K562 (cell line): Measurements from ENCODE around the gene ZCCHC17. TPM values are rescaled to one million over a fixed set of nuclear protein-coding genes. Genes with fewer than 3 reads are reported as not detected.
A peak's percentile ranks its signal among the peaks of the same experiment; 100 is the strongest.

Source experiments
- ATAC-seq: fragments of 200-7000 bp; cut with Tn5 transposase; 3 replicates; pipeline ENCODE4 v1.9.1; 2020; ENCODE audit warnings: moderate library complexity
- BruUV-seq: library from RNA; stranded (reverse); fragments of 400-500 nt; replicated peaks from 2 replicates; lab custom pipeline; 2021; lab: Mats Ljungman, UMichigan
- CTCF ChIA-PET: fragments of 300-600 bp; formaldehyde crosslinking; extraction: SDS; loops from one replicate; lab custom pipeline; 2021; ENCODE audit warnings: low intra/inter-chr PET ratio; lab: Yijun Ruan, JAX
- POLR2A ChIA-PET: fragments of 300-600, 350-650 bp; sonication (Branson Sonifier 250); formaldehyde crosslinking; extraction: SDS; loops from one replicate; lab custom pipeline; 2021; ENCODE audit warnings: antibody characterized with exemption, inconsistent platforms; lab: Yijun Ruan, JAX
- DNase-seq, 4 experiments: peaks; one replicate each; pipeline versions ENCODE4 v3.0.0 to v3.0.0-alpha.2; 2011 to 2018; ENCODE audit warnings: low spot score in 3 of 4, mixed read lengths in 3 of 4; ENCODE audit errors: extremely low read depth in 1 of 4
- FAIRE-seq: peaks from 2 replicates; lab custom pipeline; 2011; peaks lifted over from hg19 to GRCh38; lab: Jason Lieb, UNC
- H2AFZ ChIP-seq: 2 replicates; pipeline ENCODE4 v1.6.0; 2011; ENCODE audit warnings: low read depth, low read length, control low read depth, inconsistent platforms
- H3K27ac ChIP-seq: fragments of 200-600 bp; 3 replicates; pipeline ENCODE4 v1.8.0; 2011; ENCODE audit warnings: low read depth, mild to moderate bottlenecking, control low read depth, inconsistent platforms, low read length, moderate library complexity, mixed read lengths; ENCODE audit errors: extremely low read depth
- H3K27me3 ChIP-seq, 2 experiments: fragments of 300-600 bp in 1 of 2; 2 replicates in 1 of 2; 3 replicates in 1 of 2; pipeline versions ENCODE4 v1.6.0 to v1.8.0; 2011; ENCODE audit warnings: inconsistent platforms in 2 of 2, low read length in 2 of 2, mild to moderate bottlenecking in 1 of 2, mixed read lengths in 1 of 2, moderate library complexity in 1 of 2; ENCODE audit not compliant: control insufficient read depth in 2 of 2, insufficient read depth in 2 of 2
- H3K36me3 ChIP-seq: fragments of 300-600 bp; 3 replicates; pipeline ENCODE4 v1.8.0; 2011; ENCODE audit warnings: mild to moderate bottlenecking, low read length, inconsistent platforms; ENCODE audit not compliant: control insufficient read depth, insufficient read depth
- H3K4me1 ChIP-seq, 2 experiments: fragments of 200-600 bp in 1 of 2; replicated peaks in 1 of 2; 2 replicates in 1 of 2; 3 replicates in 1 of 2; pipeline versions ENCODE4 v1.5.1 to v1.8.0; 2011; ENCODE audit warnings: inconsistent platforms in 2 of 2, low read length in 2 of 2, mild to moderate bottlenecking in 1 of 2, mixed read lengths in 1 of 2, moderate library complexity in 1 of 2; ENCODE audit not compliant: control insufficient read depth in 2 of 2, insufficient read depth in 2 of 2
- H3K4me2 ChIP-seq: 2 replicates; pipeline ENCODE4 v1.6.1; 2011; ENCODE audit warnings: low read length, control low read depth, inconsistent platforms, mixed read lengths; ENCODE audit not compliant: insufficient read depth
- H3K4me3 ChIP-seq: fragments of 200-600 bp; sonication (generic), shearing (Covaris generic); 2 replicates; pipeline ENCODE4 v1.5.1; 2016; ENCODE audit warnings: control low read depth, inconsistent platforms
- H3K79me2 ChIP-seq: fragments of 200-600 bp; 3 replicates; pipeline ENCODE4 v1.8.0; 2011; ENCODE audit warnings: low read length, inconsistent platforms; ENCODE audit not compliant: control insufficient read depth, insufficient read depth
- H3K9ac ChIP-seq, 2 experiments: 2 replicates each; pipeline versions ENCODE4 v1.6.0 to v1.6.1; 2011; ENCODE audit warnings: low read depth in 2 of 2, low read length in 2 of 2, control low read depth in 1 of 2, inconsistent platforms in 1 of 2, mild to moderate bottlenecking in 1 of 2, mixed read lengths in 1 of 2; ENCODE audit not compliant: insufficient read depth in 1 of 2
- H3K9me1 ChIP-seq: one replicate; pipeline ENCODE4 v1.6.0; 2011; ENCODE audit warnings: inconsistent platforms, mild to moderate bottlenecking, low read length, moderate library complexity; ENCODE audit not compliant: control insufficient read depth, insufficient read depth
- H3K9me3 ChIP-seq: replicated peaks from 2 replicates; pipeline ENCODE4 v1.5.1; 2011; ENCODE audit warnings: low read depth, low read length, inconsistent platforms; ENCODE audit not compliant: control insufficient read depth, insufficient read depth
- H4K20me1 ChIP-seq: replicated peaks from 2 replicates; pipeline ENCODE4 v1.6.1; 2011; ENCODE audit warnings: low read length, inconsistent platforms, mixed read lengths; ENCODE audit not compliant: control insufficient read depth, insufficient read depth
- BRD9 ChIP-seq: fragments of 450-650 bp; IDR thresholded peaks from 2 replicates; pipeline ENCODE4 v1.6.1; 2018; ENCODE audit warnings: low read depth; ENCODE audit not compliant: partially characterized antibody
- CXXC5 ChIP-seq: fragments of 250-450 bp; sonication (Bioruptor Pico); IDR thresholded peaks from 2 replicates; pipeline ENCODE4 v1.8.0; 2022; ENCODE audit warnings: inconsistent platforms, mild to moderate bottlenecking, moderate library complexity
- NCOR1 ChIP-seq: fragments of 450-650 bp; IDR thresholded peaks from 2 replicates; pipeline ENCODE4 v1.6.1; 2016; ENCODE audit warnings: mild to moderate bottlenecking, moderate library complexity
- NFIC ChIP-seq: fragments of 450-650 bp; IDR thresholded peaks from 2 replicates; pipeline ENCODE4 v1.6.1; 2017; ENCODE audit warnings: mild to moderate bottlenecking, inconsistent platforms
- RBM17 ChIP-seq: fragments of 200-400 bp; formaldehyde crosslinking; IDR thresholded peaks from 2 replicates; pipeline ENCODE4 v1.6.1; 2017; ENCODE audit warnings: low read depth, mild to moderate bottlenecking, low read length, borderline replicate concordance
- TCF15 ChIP-seq: fragments of 250-450 bp; sonication (Bioruptor Pico); IDR thresholded peaks from 2 replicates; pipeline ENCODE4 v1.8.0; 2022; ENCODE audit warnings: moderate library complexity, mild to moderate bottlenecking, inconsistent platforms
- ZNF121 ChIP-seq: sonication (generic); formaldehyde crosslinking; conservative IDR thresholded peaks from 2 replicates; pipeline ENCODE4 v1.8.0; 2022; ENCODE audit warnings: missing genetic modification reagents
- WGBS: fragments of 100-300 bp; shearing (Covaris generic); methylation state at CpG from one replicate; pipeline ENCODE4 v1.1.6; 2016; ENCODE audit warnings: low coverage, mixed read lengths; ENCODE audit not compliant: insufficient coverage; ENCODE audit errors: missing lambda C conversion rate; 5-methylcytosine and 5-hydroxymethylcytosine counted together
- in situ Hi-C: fragments of 300-500 bp; cut with MboI; formaldehyde crosslinking; loops from 4 replicates; pipeline ENCODE4 v1.15.0; 2018; ENCODE audit warnings: inconsistent platforms, mixed read lengths
- intact Hi-C: fragments of 100-400 bp; cut with micrococcal nuclease; formaldehyde crosslinking; loops from 2 replicates; pipeline ENCODE4 v1.14.2; 2022
- polyA plus RNA-seq, 8 experiments: library from polyadenylated mRNA; depleted of rRNA in 4 of 8; stranded (reverse) in 5 of 8; unstranded in 3 of 8; fragments of >200 nt; fragmentation: Nextera tagmentation in 2 of 8; fragmentation: Illumina TruSeq in 1 of 8; extraction: Ambion mirVana in 2 of 8; extraction: Trizol in 1 of 8; gene quantifications; 2 replicates each; pipeline versions ENCODE4 v1.2.1 to v1.2.3, GENCODE V29; 2011 to 2014; ENCODE audit warnings: inconsistent platforms in 1 of 8, missing spikeins in 1 of 8
- total RNA-seq, 7 experiments: library from RNA; depleted of rRNA in 6 of 7; stranded (reverse); fragments of >200 nt in 6 of 7; fragmentation: Illumina TruSeq in 2 of 7; extraction: Trizol in 2 of 7; gene quantifications; 2 replicates each; pipeline versions ENCODE4 v1.2.1 to v1.2.3, GENCODE V29; 2011 to 2021; ENCODE audit warnings: low replicate concordance in 1 of 7

ZCCHC17 gene
- total and polyA plus RNA-seq, 9 of the 15 experiments (the other 6 are each of a cell fraction or from before 2014, with no cell fraction given): 46.9 to 150 (median 74.7) TPM

GRCh38 chr1:31302709-31303441 lies 6.0 kb downstream of the ZCCHC17 start:
- Histone ChIP-seq H3K27me3 (no peaks in the 10 kb centered on the region), H3K9ac (no peak overlapping the region), H3K4me3 (no peak overlapping the region), H3K9me1 (no peaks in the 10 kb centered on the region), H3K27ac (no peak overlapping the region), H4K20me1 (no peaks in the 10 kb centered on the region; the same call in 1 of the 2 replicates), H2AFZ (no peak overlapping the region), H3K79me2 (peaks cover 64% of the 10 kb centered on the region), H3K36me3 (peaks cover 17% of the 10 kb centered on the region), H3K4me1 (peaks cover 0 to 10% of the 10 kb centered on the region in 2 experiments; a peak in 4 of 5 replicates), H3K9me3 (no peaks in the 10 kb centered on the region), H3K4me2 (no peak overlapping the region)
- CTCF ChIA-PET: no interaction called here
- ATAC-seq: peak; percentile 38
- TF ChIP-seq NCOR1 (no peak), BRD9 (no peak), NFIC (peak; percentile 80), CXXC5 (CRISPR knock-in tag) (0 out of 2 replicates have a peak, but pooled peaks have one; percentile 6), TCF15 (CRISPR knock-in tag) (no peak), RBM17 (no peak), ZNF121 (CRISPR knock-in tag) (0 out of 2 replicates have a peak, but pooled peaks have one; percentile 10)
- peak in 1 of 4 experiments; percentile 25 for DNase-seq
- WGBS: 51% methylated on average over 7 of the region's 7 CpGs
- in situ Hi-C loops: no loop called here
- BruUV-seq: no TSS peak
- intact Hi-C loops: no loop called here
- FAIRE-seq: peak; percentile 66
- POLR2A ChIA-PET: interaction anchor here (0.6 to 1.3 kb wide), 4 partner anchors 16 to 211 kb away, joined by 3 to 4 read pairs (median 3); no protein-coding TSS in a partner anchor
